Dermis blood vessel endothelial cell (primary cell): ENCODE measurements around the gene MIXL1. TPM values are rescaled to one million over a fixed set of nuclear protein-coding genes. Genes with fewer than 3 reads are reported as not detected.
A peak's percentile ranks its signal among the peaks of the same experiment; 100 is the strongest.
"Not testable (repeated sequence)": the region's sequence is repeated elsewhere in the genome, so short reads cannot be mapped to it uniquely, and the experiment has no call there.

Source experiments
- DNase-seq: peaks from one replicate; pipeline ENCODE4 v3.0.0; 2010
- total RNA-seq: library from RNA; depleted of rRNA; stranded (reverse); fragments of >200 nt; gene quantifications from 2 replicates; pipeline ENCODE4 v1.2.3, GENCODE V29; 2014

Gene MIXL1
- total RNA-seq, 1 donor from 2014 or later, result not detected

GRCh38 chr1:226215239-226215638 lies 8.2 kb upstream of the MIXL1 start:
- no peak for DNase-seq

GRCh38 chr1:226216056-226216455 lies 7.4 kb upstream of the MIXL1 start:
- DNase-seq, result no peak

GRCh38 chr1:226217273-226217672 lies 6.2 kb upstream of the MIXL1 start:
- peak; percentile 19 for DNase-seq

GRCh38 chr1:226220473-226221189 lies 2.8 kb upstream of the MIXL1 start:
- no peak for DNase-seq

GRCh38 chr1:226222686-226223085 lies 778 bp upstream of the MIXL1 start:
- DNase-seq, result no peak

- peak; percentile 31 for DNase-seq
These were observed 351 bp downstream of the MIXL1 start for GRCh38 chr1:226223786-226224244.

GRCh38 chr1:226226601-226227000 lies 3.1 kb downstream of the MIXL1 start:
- no peak for DNase-seq

- no peak for DNase-seq
These were observed 9.8 kb downstream of the MIXL1 start for GRCh38 chr1:226233293-226233692.

- no peak for DNase-seq
These were observed 10.3 kb downstream of the MIXL1 start for GRCh38 chr1:226233806-226234205.

- no peak for DNase-seq
These were observed 13.4 kb downstream of the MIXL1 start for GRCh38 chr1:226236826-226237225.

- DNase-seq, result no peak
These were observed 16.0 kb downstream of the MIXL1 start for GRCh38 chr1:226239421-226239820.

- no peak for DNase-seq
These were observed 24.6 kb downstream of the MIXL1 start for GRCh38 chr1:226248091-226248490.

- DNase-seq, result no peak
These were observed 25.3 kb downstream of the MIXL1 start for GRCh38 chr1:226248796-226249195.

GRCh38 chr1:226250511-226250910 lies 27.0 kb downstream of the MIXL1 start:
- no peak for DNase-seq

GRCh38 chr1:226252841-226253240 lies 29.4 kb downstream of the MIXL1 start:
- DNase-seq, result not testable (repeated sequence)

- DNase-seq, result no peak
These were observed 30.5 kb downstream of the MIXL1 start for GRCh38 chr1:226253933-226254332.

- DNase-seq, result no peak
These were observed 31.9 kb downstream of the MIXL1 start for GRCh38 chr1:226255380-226255779.

- no peak for DNase-seq
These were observed 38.4 kb downstream of the MIXL1 start for GRCh38 chr1:226261818-226262217.

- DNase-seq, result peak; percentile 5
These were observed 45.1 kb downstream of the MIXL1 start for GRCh38 chr1:226268421-226269124.

GRCh38 chr1:226272233-226272902 lies 48.9 kb downstream of the MIXL1 start:
- not testable (repeated sequence) for DNase-seq

GRCh38 chr1:226274138-226274537 lies 50.7 kb downstream of the MIXL1 start:
- DNase-seq, result peak; percentile 10

GRCh38 chr1:226276077-226276682 lies 52.7 kb downstream of the MIXL1 start:
- no peak for DNase-seq
